Urothelium cell line (cell line): ENCODE data around the gene DCDC2B.
A peak's percentile ranks its signal among the peaks of the same experiment; 100 is the strongest.

Experiments used
- DNase-seq: peaks from one replicate; pipeline ENCODE4 v3.0.0; 2011; ENCODE audit warnings: low spot score, mixed read lengths
- FAIRE-seq: peaks from 2 replicates; lab custom pipeline; 2011; peaks lifted over from hg19 to GRCh38; lab: Jason Lieb, UNC

DCDC2B gene

GRCh38 chr1:32195972-32196823, 12.7 kb upstream of the DCDC2B start:
- DNase-seq = no peak
- no peak for FAIRE-seq

GRCh38 chr1:32197074-32197473, 11.8 kb upstream of the DCDC2B start:
- DNase-seq = no peak
- FAIRE-seq = no peak

DNA sequence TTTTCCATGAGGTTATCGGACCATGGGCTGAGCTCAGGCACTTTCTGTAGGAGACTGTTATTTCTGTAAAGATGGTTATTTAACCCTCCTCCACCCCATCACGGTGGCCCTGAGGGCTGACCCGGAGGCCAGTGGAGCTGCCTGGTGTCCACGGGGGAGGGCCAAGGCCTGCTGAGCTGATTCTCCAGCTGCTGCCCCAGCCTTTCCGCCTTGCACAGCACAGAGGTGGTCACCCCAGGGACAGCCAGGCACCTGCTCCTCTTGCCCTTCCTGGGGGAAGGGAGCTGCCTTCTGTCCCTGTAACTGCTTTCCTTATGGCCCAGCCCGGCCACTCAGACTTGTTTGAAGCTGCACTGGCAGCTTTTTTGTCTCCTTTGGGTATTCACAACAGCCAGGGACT, 11.1 kb upstream of the DCDC2B start:
- DNase-seq (no peak), FAIRE-seq (no peak)

DNA sequence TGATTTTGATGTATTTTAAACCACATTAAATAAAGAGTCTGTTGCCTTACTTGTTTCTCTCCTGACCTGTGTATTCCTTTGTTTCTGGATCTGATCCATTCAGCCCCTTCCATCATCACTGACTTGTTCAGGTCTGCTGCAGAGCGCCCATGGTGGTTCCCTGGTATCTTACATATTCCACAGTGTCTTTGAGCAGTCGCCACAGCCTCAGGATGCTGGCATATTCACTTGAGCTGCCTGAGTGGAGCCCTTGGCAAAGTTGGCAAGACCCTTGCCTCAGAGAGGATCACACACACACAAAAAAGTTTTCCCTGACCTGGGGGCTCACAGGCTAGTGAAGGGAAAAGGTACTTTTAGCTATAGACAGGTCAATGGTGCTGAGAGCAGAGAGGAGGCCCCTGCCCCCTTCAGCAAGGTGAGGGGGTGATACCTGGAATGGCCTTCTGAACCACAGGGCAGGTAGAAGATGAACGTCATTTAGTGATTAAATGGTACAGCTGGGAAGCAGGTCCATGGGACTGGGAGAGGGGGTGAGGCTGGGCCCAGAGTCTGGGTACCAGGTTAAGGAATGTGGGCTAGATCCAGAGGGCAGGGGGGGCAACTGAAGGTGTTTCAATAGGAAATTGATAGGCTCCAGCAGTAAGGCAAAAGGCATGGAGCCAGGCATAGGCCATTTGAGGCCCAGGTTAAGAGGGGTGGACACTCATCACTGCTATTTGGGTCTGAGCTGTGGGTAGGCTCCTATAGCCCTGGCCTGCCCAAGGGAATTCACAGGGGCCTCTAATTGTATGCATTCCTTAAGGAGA, 10.4 kb upstream of the DCDC2B start:
- FAIRE-seq = no peak
- DNase-seq = no peak

DNA sequence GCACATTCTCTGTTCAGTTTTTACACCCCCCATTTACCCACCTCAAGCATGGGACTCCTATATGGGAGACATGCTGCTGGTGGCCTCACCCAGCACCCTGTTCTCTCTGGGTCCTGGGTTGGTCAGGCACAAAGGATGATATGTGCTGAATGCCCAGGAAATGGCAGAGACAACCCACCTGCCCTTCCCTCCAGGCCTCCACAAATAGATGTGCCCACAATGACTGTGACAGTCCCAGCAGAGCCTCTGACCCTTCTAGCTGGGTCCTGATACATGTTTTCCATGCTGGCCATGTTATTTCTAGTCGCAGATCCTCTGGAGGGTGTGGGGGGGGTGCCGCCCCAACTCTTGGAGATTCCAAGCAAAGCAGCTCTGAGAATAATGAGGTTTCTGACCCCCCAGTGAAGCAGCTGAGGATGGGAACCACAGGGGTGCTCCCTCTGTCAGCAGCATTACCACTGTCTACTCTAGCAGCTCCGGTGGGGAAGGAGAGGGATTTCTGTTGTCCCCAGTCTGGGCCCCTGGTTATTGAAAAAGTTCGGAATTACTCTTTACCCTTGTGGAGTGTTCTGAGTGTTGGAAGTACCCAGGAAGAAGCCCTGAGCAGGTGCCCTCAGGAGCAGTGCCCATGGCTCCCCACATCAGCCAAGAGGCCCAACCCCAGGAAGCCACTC, 9.7 kb upstream of the DCDC2B start:
- DNase-seq (no peak), FAIRE-seq (no peak)

DNA sequence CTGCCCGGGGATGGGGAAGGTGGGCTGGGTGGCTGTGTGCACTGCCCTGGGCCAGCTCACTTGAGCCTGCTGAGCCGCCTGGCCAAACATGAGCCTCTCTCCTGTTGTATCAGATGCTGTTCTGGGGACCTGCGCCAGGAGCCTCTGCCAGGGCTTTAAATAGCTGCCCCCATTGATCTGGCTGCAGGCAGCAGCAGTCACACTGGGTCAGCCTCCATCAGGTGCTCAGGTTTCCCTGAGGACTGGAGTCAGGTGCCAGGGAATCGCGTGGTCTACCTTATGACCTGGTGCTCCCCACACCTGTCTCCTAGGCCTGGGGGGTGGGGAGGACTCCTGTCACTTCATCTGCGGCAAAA, 9.2 kb upstream of the DCDC2B start:
- DNase-seq (no peak), FAIRE-seq (no peak)

DNA sequence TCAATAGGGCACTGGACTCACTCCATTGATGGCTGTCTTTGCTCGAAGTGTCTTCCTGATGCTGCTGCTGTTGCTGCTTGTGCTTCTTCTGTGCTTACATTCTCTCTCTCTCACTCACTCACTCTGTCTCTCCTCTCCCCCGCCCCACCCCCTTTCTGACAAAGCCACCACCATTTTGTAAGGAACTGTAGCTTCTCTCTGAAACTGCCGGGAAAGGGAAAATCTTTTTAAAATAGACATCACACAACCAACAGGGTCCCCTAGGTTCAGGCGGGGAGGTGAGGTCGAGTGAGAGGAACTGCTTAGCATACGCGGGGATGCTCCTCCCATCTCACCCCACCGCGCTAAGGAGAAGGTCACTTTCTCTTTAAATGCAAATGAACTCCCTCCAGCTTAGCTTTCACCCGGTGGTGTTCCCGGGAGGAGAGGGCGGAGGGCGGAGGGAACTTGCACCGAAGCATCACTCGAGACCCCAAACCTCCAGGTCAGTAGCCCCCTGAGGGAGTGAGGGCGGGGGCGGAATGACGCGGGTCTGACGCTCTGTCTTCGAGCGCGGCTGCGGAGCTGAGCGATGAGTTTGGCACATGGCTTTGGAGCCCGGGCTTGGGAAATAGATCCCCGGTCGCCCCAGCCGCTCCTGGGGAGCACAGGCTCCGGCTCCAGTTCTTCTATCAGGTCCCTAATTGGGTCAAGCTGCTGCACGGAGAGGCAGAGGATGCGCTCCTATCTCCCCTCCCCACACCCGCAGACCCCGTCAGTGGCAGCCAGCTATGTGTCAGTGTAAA, 8.5 kb upstream of the DCDC2B start, which contains the start of gene CCDC28B:
Gene CCDC28B (plus strand): TSS at position 370 of the 785 bp plus-strand sequence. CDS start 1,341 bp downstream, outside the sequence.
- no peak for FAIRE-seq
- DNase-seq = peak; percentile 54

DNA sequence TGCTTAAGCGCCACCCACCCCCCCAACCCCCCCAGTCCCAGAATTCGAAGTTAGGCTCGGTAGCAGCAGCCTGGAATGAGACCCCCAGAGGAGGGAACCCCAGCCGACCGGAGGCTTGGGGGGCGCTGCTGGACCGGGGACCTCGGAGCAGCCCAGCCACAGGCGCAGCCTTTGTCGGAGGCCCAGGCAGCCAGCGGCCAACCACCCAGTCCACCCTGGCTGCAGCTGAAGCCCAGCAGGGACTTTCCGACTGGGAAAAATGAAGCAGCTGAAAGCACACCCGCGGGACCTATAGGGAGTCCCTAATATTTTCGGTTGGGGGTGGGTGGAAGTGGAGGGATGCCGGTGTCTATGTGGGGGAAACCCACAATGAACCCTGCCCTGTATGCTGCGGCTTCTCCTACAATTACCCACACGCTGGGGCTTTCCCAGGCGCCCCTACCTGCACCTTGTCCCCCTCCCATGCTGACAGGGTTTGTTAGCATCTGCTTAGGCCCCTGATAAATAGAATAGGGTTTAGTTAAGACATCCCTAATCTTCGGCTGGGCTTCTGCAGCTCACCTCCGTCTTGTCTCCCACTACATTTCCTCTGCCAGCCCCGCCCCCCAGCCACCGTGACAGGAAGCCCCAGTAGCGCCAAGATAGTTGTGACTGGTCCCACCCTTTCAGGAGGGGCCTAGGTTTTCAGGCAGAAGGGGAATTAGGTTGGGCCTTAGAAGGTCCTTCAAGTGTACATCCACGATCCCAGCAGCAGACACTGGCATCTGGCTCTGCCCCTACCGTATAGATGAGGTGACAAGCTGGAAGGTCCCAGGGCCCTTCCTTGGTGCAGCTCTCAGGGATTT, 7.7 kb upstream of the DCDC2B start:
- DNase-seq = no peak
- FAIRE-seq = no peak

GRCh38 chr1:32204943-32205361, 3.9 kb upstream of the DCDC2B start:
- no peak for DNase-seq
- no peak for FAIRE-seq

GRCh38 chr1:32205401-32206370, 3.2 kb upstream of the DCDC2B start, which contains the start of gene IQCC:
TSS of gene IQCC (plus strand) at chr1:32205671. CDS start at chr1:32205682, 11 bp downstream.
- FAIRE-seq = peak; percentile 92
- DNase-seq = peak; percentile 96

DNA sequence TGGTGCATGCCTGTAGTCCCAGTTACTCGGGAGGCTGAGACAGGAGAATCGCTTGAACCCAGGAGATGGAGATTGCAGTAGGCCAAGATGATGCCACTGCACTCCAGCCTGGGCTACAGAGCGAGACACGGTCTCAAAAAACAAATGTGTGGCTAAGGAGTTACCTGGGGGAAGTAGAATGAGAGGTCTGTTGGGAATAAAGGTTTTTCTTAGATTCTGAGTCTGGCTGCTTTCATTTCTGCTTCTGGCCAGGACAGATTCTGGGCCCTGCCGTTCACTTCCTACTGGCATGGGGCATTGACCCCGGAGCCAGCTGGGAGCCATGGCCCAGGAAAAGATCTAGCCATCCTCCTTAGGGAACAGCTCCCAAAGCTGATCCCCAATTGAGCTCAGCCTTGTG, 420 bp upstream of the DCDC2B start:
- DNase-seq (no peak), FAIRE-seq (no peak)

DNA sequence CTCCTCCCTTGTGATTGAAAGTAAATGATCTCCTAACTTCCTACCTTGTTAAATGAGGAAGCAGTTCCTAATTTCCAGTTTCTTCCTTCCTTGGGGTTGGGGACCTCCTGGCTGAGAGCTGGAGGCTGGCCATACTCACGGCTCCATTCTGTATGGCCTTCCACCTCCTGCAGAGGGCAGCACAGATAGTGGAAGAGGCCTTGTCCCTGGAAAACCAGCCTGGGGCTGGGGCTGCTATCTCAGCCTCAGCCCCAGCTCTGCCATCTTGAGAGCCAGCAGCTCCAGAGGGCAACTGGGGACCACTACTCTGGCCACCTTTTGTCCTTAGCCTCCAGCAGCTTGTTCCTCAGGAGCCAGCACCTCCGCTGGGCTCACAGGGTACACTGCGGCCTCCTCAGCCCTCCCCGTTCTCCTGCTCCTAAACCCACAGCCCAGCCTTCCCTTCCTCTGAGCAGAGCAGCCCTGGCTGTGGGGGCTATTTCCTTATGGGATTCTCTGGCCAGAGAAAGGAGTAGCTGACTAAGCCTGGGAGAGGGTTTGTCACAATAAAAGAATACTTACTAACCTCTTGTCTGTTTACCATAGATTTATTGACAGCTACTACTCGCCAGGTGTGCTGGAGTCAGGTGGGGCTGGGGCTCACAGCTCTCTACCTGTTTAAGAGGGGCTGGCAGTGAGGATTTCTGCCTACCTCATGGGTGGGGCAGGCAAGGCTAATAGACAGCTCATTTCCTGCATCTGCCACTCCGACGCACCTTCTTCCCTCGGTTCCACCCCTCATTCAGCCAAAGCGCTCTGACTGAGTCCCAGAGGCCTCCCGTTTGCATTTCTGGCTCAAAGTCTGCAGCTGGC, 7.0 kb downstream of the DCDC2B start:
- DNase-seq = peak; percentile 69
- peak; percentile 23 for FAIRE-seq

- DNase-seq = no peak
- no peak for FAIRE-seq
Measured at GRCh38 chr1:32216566-32216965, 7.7 kb downstream of the DCDC2B start.

- DNase-seq (no peak), FAIRE-seq (no peak)
Measured at GRCh38 chr1:32219022-32219421, 10.1 kb downstream of the DCDC2B start.

DNA sequence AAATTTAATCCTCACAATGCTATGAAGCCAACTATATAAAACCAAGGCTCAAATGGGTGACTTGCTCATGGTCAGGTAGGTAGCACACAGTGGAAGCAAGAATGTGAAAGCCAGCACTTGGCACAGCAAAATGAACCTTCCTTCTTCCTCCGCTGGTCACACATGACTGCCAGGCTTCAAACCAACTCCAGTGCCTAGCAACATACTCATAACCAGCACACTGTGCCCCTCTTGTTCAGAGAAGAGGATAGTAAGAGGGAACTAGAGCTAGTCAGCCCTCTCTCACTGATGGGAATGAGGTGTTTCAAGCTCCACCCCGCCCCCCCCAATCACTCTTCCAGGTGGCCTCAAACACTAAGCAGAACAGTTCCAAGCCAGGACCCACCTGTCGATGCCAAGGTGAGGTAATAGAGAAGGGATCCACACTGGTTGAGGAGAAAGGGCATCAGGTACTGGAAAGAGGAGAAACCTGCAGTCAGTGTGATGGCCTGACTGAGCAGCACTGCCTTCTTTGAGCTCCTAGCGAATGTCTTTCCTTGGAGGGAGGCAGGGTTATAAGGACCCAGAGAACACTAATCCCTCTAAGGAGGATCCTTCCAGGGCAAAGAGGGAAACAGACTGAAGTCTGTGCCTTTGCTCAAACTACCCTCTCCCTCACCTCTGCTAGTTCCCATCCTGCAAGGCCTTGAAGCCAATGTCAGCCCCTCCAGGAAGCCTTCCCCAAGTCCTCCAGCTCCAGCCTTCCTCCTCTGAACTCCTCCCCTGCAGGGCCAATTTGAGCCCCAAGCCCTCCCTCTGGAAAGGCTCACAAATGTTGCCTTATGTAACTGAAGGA, 12.1 kb downstream of the DCDC2B start:
- no peak for FAIRE-seq
- DNase-seq = no peak

GRCh38 chr1:32221581-32221979, 12.7 kb downstream of the DCDC2B start:
- FAIRE-seq (no peak), DNase-seq (no peak)
